Thyroid gland (tissue), 4 donors: ENCODE results near the gene C1R.

ENCODE experiments used
- POLR2A ChIP-seq, 2 donors: fragments of 450-650 bp; IDR thresholded peaks; one replicate each; pipeline ENCODE4 v1.6.1; 2017; ENCODE audit warnings: antibody characterized with exemption in 2 of 2, mild to moderate bottlenecking in 2 of 2, moderate library complexity in 1 of 2
- TF ChIP-seq, protein P1 (sequence below), 6 experiments: fragments of 200-600 bp in 3 of 6; fragments of 450-650 bp in 3 of 6; sonication (generic) in 3 of 6; IDR thresholded peaks; one replicate each; pipeline ENCODE4 v1.5.1; 2016 to 2019; ENCODE audit warnings: antibody characterized with exemption in 6 of 6, mild to moderate bottlenecking in 2 of 6, inconsistent platforms in 1 of 6, moderate library complexity in 1 of 6

DNA sequence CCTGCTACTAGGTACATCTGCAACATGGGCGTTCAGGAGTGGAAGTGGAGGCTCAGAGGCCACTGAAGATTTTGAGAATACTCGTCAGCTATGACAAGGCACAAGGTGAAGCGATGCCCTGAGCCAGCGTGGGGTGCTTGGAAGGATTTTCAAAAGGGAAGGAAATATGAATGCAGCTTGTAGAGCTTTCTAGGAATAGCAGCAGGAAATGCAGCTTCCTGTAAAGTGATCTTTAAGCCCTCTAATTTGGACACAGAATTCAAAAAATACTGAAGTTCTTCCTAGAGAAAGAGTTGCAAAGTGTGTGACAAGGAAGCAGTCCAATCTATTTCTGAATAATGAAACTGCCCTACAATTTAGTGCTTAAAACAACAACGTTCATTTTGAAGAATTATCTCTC lies 44.9 kb downstream of the C1R start:
- TF ChIP-seq, protein P1, sequence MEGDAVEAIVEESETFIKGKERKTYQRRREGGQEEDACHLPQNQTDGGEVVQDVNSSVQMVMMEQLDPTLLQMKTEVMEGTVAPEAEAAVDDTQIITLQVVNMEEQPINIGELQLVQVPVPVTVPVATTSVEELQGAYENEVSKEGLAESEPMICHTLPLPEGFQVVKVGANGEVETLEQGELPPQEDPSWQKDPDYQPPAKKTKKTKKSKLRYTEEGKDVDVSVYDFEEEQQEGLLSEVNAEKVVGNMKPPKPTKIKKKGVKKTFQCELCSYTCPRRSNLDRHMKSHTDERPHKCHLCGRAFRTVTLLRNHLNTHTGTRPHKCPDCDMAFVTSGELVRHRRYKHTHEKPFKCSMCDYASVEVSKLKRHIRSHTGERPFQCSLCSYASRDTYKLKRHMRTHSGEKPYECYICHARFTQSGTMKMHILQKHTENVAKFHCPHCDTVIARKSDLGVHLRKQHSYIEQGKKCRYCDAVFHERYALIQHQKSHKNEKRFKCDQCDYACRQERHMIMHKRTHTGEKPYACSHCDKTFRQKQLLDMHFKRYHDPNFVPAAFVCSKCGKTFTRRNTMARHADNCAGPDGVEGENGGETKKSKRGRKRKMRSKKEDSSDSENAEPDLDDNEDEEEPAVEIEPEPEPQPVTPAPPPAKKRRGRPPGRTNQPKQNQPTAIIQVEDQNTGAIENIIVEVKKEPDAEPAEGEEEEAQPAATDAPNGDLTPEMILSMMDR (IDR thresholded peaks at IDR 0.05), result no peak
- TF ChIP-seq POLR2A (IDR thresholded peaks at IDR 0.05), result no peak
